Liver (tissue), 9 donors: ENCODE results near the gene BGLAP. TPM values are rescaled to one million over a fixed set of nuclear protein-coding genes. Genes with fewer than 3 reads are reported as not detected.
"Not testable (repeated sequence)": the region's sequence is repeated elsewhere in the genome, so short reads cannot be mapped to it uniquely, and the experiment has no call there.

Source experiments
- DNase-seq: peaks from one replicate; pipeline ENCODE4 v3.0.0-alpha.2; 2017; ENCODE audit warnings: low spot score
- H3K27ac ChIP-seq, 2 donors: one replicate each; pipeline ENCODE4 v1.7.0; 2013; ENCODE audit warnings: inconsistent platforms in 2 of 2, low read length in 2 of 2, control low read depth in 1 of 2, low read depth in 1 of 2, mild to moderate bottlenecking in 1 of 2
- H3K27me3 ChIP-seq, 4 donors: one replicate each; pipeline versions ENCODE4 v1.6.1 to v1.7.0; 2013; ENCODE audit warnings: low read length in 3 of 4, inconsistent platforms in 1 of 4, mild to moderate bottlenecking in 1 of 4, moderate library complexity in 1 of 4; ENCODE audit not compliant: control insufficient read depth in 4 of 4, insufficient read depth in 4 of 4
- H3K36me3 ChIP-seq, 4 donors: one replicate each; pipeline versions ENCODE4 v1.6.1 to v1.7.0; 2013; ENCODE audit warnings: low read length in 3 of 4, mild to moderate bottlenecking in 3 of 4, low read depth in 1 of 4, moderate library complexity in 1 of 4; ENCODE audit not compliant: control insufficient read depth in 4 of 4, insufficient read depth in 3 of 4
- H3K4me1 ChIP-seq, 4 donors: one replicate each; pipeline versions ENCODE4 v1.6.1 to v1.7.0; 2013; ENCODE audit warnings: low read length in 3 of 4, mild to moderate bottlenecking in 3 of 4, moderate library complexity in 1 of 4; ENCODE audit not compliant: control insufficient read depth in 4 of 4, insufficient read depth in 4 of 4
- H3K4me3 ChIP-seq, 3 donors: one replicate each; pipeline versions ENCODE4 v1.6.1 to v1.7.0; 2013; ENCODE audit warnings: low read length in 3 of 3, control low read depth in 1 of 3, low read depth in 1 of 3, mild to moderate bottlenecking in 1 of 3
- H3K9ac ChIP-seq, 2 donors: one replicate each; pipeline ENCODE4 v1.7.0; 2013; ENCODE audit warnings: low read length in 2 of 2, mild to moderate bottlenecking in 2 of 2, moderate library complexity in 2 of 2, control low read depth in 1 of 2, low read depth in 1 of 2
- H3K9me3 ChIP-seq, 4 donors: one replicate each; pipeline versions ENCODE4 v1.6.1 to v1.7.0; 2013; ENCODE audit warnings: low read length in 3 of 4; ENCODE audit not compliant: control insufficient read depth in 4 of 4
- ATF3 ChIP-seq: IDR thresholded peaks from 2 replicates; pipeline ENCODE4 v1.6.1; 2016; ENCODE audit warnings: antibody characterized with exemption
- HNF4A ChIP-seq, 2 donors: conservative IDR thresholded peaks; 2 replicates each; pipeline ENCODE4 v1.6.1; 2016; ENCODE audit warnings: antibody characterized with exemption in 2 of 2, mild to moderate bottlenecking in 2 of 2
- HNF4G ChIP-seq: IDR thresholded peaks from 2 replicates; pipeline ENCODE4 v1.6.1; 2016; ENCODE audit warnings: antibody characterized with exemption
- RAD21 ChIP-seq, 2 donors: IDR thresholded peaks; 2 replicates each; pipeline ENCODE4 v1.6.1; 2016; ENCODE audit warnings: antibody characterized with exemption in 2 of 2, mild to moderate bottlenecking in 2 of 2
- YY1 ChIP-seq: IDR thresholded peaks from 2 replicates; pipeline ENCODE4 v1.6.1; 2016; ENCODE audit warnings: antibody characterized with exemption, mild to moderate bottlenecking
- ZBTB33 ChIP-seq: IDR thresholded peaks from 2 replicates; pipeline ENCODE4 v1.6.1; 2016; ENCODE audit warnings: antibody characterized with exemption
- WGBS: extraction: QIAGEN DNeasy Blood & Tissue Kit; methylation state at CpG from one replicate; pipeline ENCODE4 v1.1.7; 2013; 5-methylcytosine and 5-hydroxymethylcytosine counted together
- polyA plus RNA-seq, 2 donors: library from polyadenylated mRNA; stranded (reverse) in 1 of 2; unstranded in 1 of 2; fragments of 200-250 nt in 1 of 2; fragments of >200 nt in 1 of 2; fragmentation: Nextera tagmentation in 1 of 2; extraction: Ambion mirVana in 1 of 2; gene quantifications; one replicate each; pipeline versions ENCODE4 v1.2.1 to v1.2.3, GENCODE V29; 2013 to 2015
- total RNA-seq, 2 donors: library from RNA; depleted of rRNA; stranded (reverse); fragments of >200 nt; gene quantifications; one replicate each; pipeline ENCODE4 v1.2.3, GENCODE V29; 2014
- TF ChIP-seq, protein P1 (sequence below): IDR thresholded peaks from 2 replicates; pipeline ENCODE4 v1.6.1; 2016; ENCODE audit warnings: antibody characterized with exemption, mild to moderate bottlenecking
- TF ChIP-seq, protein P2 (sequence below): IDR thresholded peaks from 2 replicates; pipeline ENCODE4 v1.6.1; 2016; ENCODE audit warnings: antibody characterized with exemption
- donor health status: healthy.
- donor health status: healthy.
- donor health status: healthy.
- donor health status: healthy.
- donor health status: healthy.

BGLAP gene
- total and polyA plus RNA-seq, 4 donors, result 0.06 to 0.75 (median 0.28) TPM; not detected in 1

- peaks cover 3 to 25% (median 16%) of the 10 kb centered on the region in 4 donors for H3K36me3 ChIP-seq
- TF ChIP-seq HNF4A (conservative IDR thresholded peaks at IDR 0.05) (no peak), ZBTB33 (no peak)
- peak overlapping the region; percentile 96 to 99 for H3K27ac ChIP-seq
- H3K4me1 ChIP-seq, result peaks cover 4 to 37% (median 26%) of the 10 kb centered on the region in 4 donors
- no peaks in the 10 kb centered on the region for H3K27me3 ChIP-seq
- peak overlapping the region; percentile 92 to 95 for H3K9ac ChIP-seq
- no peak for DNase-seq
- 9% methylated on average over 11 of the region's 11 CpGs for WGBS
- no peaks in the 10 kb centered on the region for H3K9me3 ChIP-seq
- H3K4me3 ChIP-seq, result peak overlapping the region; percentile 72 to 99 (median 79)
These were observed 28.4 kb upstream of the BGLAP start for GRCh38 chr1:156213644-156213966.

DNA sequence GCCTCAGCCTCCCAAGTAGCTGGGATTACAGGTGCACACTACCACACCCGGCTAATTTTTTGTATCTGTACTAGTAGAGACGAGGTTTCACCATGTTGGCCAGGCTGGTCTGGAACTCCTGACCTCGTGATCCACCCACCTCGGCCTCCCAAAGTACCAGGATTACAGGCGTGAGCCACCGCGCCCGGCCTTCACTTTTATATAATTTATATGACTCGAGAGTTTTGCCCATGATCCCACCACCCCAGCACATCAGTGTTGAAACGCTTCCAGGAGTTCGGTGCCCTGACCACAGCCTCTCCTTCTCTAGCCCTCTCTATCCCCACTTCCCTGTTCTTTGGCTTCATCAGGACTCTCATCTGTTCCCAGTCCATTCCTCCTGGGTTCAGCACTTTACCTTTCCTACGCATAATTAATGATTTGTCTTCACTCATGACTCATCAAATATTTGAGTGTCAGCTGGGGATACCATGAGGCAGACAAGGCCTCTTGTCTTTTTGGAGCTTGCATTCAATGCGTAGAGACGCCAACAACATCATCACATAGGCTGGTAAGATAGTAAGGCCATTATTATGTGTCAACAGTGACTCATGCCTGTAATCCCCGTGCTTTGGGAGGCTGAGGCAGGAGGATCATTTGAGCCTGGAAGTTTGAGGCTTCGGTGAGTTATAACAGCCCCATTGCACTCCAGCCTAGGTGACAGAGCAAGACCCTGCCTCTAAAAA is 27.8 kb upstream of the BGLAP start:
- Histone ChIP-seq H3K9me3 (no peaks in the 10 kb centered on the region), H3K27ac (peak overlapping the region; percentile 21 to 96), H3K4me3 (peak overlapping the region in 2 of 3 donors; percentile 72 to 79), H3K36me3 (peaks cover 3 to 23% (median 12%) of the 10 kb centered on the region in 4 donors), H3K9ac (peak overlapping the region; percentile 92 to 95), H3K27me3 (no peaks in the 10 kb centered on the region), H3K4me1 (peaks cover 4 to 37% (median 26%) of the 10 kb centered on the region in 4 donors)
- TF ChIP-seq, protein P1, sequence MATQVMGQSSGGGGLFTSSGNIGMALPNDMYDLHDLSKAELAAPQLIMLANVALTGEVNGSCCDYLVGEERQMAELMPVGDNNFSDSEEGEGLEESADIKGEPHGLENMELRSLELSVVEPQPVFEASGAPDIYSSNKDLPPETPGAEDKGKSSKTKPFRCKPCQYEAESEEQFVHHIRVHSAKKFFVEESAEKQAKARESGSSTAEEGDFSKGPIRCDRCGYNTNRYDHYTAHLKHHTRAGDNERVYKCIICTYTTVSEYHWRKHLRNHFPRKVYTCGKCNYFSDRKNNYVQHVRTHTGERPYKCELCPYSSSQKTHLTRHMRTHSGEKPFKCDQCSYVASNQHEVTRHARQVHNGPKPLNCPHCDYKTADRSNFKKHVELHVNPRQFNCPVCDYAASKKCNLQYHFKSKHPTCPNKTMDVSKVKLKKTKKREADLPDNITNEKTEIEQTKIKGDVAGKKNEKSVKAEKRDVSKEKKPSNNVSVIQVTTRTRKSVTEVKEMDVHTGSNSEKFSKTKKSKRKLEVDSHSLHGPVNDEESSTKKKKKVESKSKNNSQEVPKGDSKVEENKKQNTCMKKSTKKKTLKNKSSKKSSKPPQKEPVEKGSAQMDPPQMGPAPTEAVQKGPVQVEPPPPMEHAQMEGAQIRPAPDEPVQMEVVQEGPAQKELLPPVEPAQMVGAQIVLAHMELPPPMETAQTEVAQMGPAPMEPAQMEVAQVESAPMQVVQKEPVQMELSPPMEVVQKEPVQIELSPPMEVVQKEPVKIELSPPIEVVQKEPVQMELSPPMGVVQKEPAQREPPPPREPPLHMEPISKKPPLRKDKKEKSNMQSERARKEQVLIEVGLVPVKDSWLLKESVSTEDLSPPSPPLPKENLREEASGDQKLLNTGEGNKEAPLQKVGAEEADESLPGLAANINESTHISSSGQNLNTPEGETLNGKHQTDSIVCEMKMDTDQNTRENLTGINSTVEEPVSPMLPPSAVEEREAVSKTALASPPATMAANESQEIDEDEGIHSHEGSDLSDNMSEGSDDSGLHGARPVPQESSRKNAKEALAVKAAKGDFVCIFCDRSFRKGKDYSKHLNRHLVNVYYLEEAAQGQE, result no peak
- DNase-seq, result no peak
- WGBS, result 62% methylated on average over 16 of the region's 16 CpGs

- not testable (repeated sequence) for H3K36me3 ChIP-seq, H3K27ac ChIP-seq, H3K27me3 ChIP-seq, H3K4me3 ChIP-seq, DNase-seq, H3K9ac ChIP-seq, H3K9me3 ChIP-seq
- peaks cover 4 to 37% (median 26%) of the 10 kb centered on the region in 4 donors for H3K4me1 ChIP-seq
- WGBS, result 94% methylated on average over 55 of the region's 55 CpGs
These were observed 25.5 kb upstream of the BGLAP start for GRCh38 chr1:156216361-156217086.

DNA sequence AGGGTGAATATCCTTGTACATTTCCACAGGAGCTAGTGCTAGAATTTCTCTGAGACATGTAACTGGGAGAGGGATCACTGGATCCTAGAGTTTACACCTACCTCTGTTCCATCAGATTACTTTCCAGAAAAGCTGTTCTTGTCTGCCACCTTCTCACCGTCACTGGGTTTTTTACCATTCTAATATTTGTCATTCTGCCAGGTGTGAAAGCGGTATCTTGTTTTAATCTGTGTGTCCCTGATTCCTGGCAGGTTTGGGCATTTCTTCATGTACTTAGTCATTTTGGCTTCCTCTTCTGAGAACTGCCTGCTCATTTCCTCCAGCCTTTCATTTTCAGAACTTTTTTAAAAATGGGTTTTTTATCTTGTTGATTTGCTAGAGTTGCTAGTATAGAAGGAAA is 24.1 kb upstream of the BGLAP start:
- Histone ChIP-seq H3K4me1 (peaks cover 4 to 29% (median 23%) of the 10 kb centered on the region in 4 donors), H3K36me3 (peaks cover 5 to 16% (median 9%) of the 10 kb centered on the region in 4 donors), H3K9me3 (no peaks in the 10 kb centered on the region), H3K9ac (peak overlapping the region; percentile 10 to 49), H3K27me3 (no peaks in the 10 kb centered on the region), H3K27ac (peak overlapping the region; percentile 81 to 91), H3K4me3 (no peak overlapping the region)
- DNase-seq, result no peak
- WGBS, result 14% methylated on average over 2 of the region's 2 CpGs
- no peak for TF ChIP-seq ATF3
- no peak for TF ChIP-seq HNF4G
- TF ChIP-seq, protein P2, sequence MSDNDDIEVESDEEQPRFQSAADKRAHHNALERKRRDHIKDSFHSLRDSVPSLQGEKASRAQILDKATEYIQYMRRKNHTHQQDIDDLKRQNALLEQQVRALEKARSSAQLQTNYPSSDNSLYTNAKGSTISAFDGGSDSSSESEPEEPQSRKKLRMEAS, result peak; percentile 15
- peak in 1 of 2 donors; percentile 12 for TF ChIP-seq RAD21 (IDR thresholded peaks at IDR 0.05)
- TF ChIP-seq HNF4A (conservative IDR thresholded peaks at IDR 0.05), result peak in 1 of 2 donors; percentile 3
- peak; percentile 32 for TF ChIP-seq ZBTB33
- TF ChIP-seq YY1, result peak; percentile 30
